D341Med (cell line): ENCODE measurements around the gene TAF3.
"Not testable (repeated sequence)": the region's sequence is repeated elsewhere in the genome, so short reads cannot be mapped to it uniquely, and the experiment has no call there.

Experiments used
- DNase-seq: peaks from one replicate; pipeline ENCODE4 v3.0.0; 2012; ENCODE audit warnings: low spot score

The TAF3 gene

GRCh38 chr10:7972367-7972766 is 154.1 kb downstream of the TAF3 start:
- no peak for DNase-seq

- DNase-seq: no peak
Observed at GRCh38 chr10:7980196-7980595, 161.9 kb downstream of the TAF3 start.

GRCh38 chr10:7982727-7983126 is 164.4 kb downstream of the TAF3 start:
- DNase-seq: no peak

- DNase-seq: no peak
Observed at GRCh38 chr10:7984325-7984724, 166.0 kb downstream of the TAF3 start.

- DNase-seq: no peak
Observed at GRCh38 chr10:7984896-7985295, 166.6 kb downstream of the TAF3 start.

GRCh38 chr10:7986851-7987250 is 168.5 kb downstream of the TAF3 start:
- DNase-seq: no peak

- no peak for DNase-seq
Observed at GRCh38 chr10:7988989-7989388, 170.7 kb downstream of the TAF3 start.

- no peak for DNase-seq
Observed at GRCh38 chr10:7998831-7999230, 180.5 kb downstream of the TAF3 start.

GRCh38 chr10:8004469-8005000 is 186.2 kb downstream of the TAF3 start:
- no peak for DNase-seq

- no peak for DNase-seq
Observed at GRCh38 chr10:8006274-8006999, 188.1 kb downstream of the TAF3 start.

GRCh38 chr10:8009031-8009430 is 190.7 kb downstream of the TAF3 start:
- no peak for DNase-seq

GRCh38 chr10:8013006-8013405 is 194.7 kb downstream of the TAF3 start:
- DNase-seq: no peak

GRCh38 chr10:8013619-8014018 is 195.3 kb downstream of the TAF3 start:
- no peak for DNase-seq

- no peak for DNase-seq
Observed at GRCh38 chr10:8014649-8015048, 196.3 kb downstream of the TAF3 start.

GRCh38 chr10:8017277-8017676 is 199.0 kb downstream of the TAF3 start:
- no peak for DNase-seq

- no peak for DNase-seq
Observed at GRCh38 chr10:8023321-8023720, 205.0 kb downstream of the TAF3 start.

- DNase-seq: no peak
Observed at GRCh38 chr10:8023851-8024250, 205.5 kb downstream of the TAF3 start.

GRCh38 chr10:8026349-8027259 is 208.3 kb downstream of the TAF3 start:
- DNase-seq: no peak

GRCh38 chr10:8031211-8031610 is 212.9 kb downstream of the TAF3 start:
- DNase-seq: not testable (repeated sequence)

GRCh38 chr10:8032558-8032957 is 214.3 kb downstream of the TAF3 start:
- DNase-seq: no peak

GRCh38 chr10:8033812-8034465 is 215.6 kb downstream of the TAF3 start:
- no peak for DNase-seq

- DNase-seq: peak; percentile 66
Observed at GRCh38 chr10:8034466-8035005, 216.2 kb downstream of the TAF3 start.
